GM10266 (cell line): ENCODE measurements around the gene GTF2A1.
"Not testable (repeated sequence)": the region's sequence is repeated elsewhere in the genome, so short reads cannot be mapped to it uniquely, and the experiment has no call there.

Experiments
- DNase-seq: peaks from one replicate; pipeline ENCODE4 v3.0.0; 2012; ENCODE audit errors: extremely low spot score
- CTCF ChIP-seq: IDR thresholded peaks from 2 replicates; pipeline ENCODE4 v1.5.1; 2012; ENCODE audit warnings: mild to moderate bottlenecking, low read depth; ENCODE audit not compliant: control insufficient read depth, insufficient read depth; ENCODE audit errors: missing control alignments

GTF2A1 gene

DNA sequence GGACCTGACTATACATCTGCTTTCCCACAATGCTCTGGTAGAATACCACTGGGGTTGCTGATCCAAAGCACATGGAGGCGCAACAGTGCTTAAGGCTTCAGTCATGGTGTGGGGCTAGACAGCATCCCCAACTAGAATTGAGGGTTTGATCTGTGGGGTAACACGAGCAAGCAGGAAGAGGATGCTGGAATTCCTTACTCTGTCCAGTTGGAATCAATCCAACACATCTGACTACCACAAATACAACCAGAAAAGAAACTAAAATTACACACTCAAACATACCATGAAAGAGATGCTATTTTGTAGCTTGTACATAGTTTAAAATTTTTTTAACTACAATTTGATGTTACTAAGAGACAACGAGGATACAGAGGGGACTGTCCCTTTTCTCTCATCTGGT, 40.4 kb upstream of the GTF2A1 start:
- DNase-seq, result no peak
- TF ChIP-seq CTCF, result no peak

DNA sequence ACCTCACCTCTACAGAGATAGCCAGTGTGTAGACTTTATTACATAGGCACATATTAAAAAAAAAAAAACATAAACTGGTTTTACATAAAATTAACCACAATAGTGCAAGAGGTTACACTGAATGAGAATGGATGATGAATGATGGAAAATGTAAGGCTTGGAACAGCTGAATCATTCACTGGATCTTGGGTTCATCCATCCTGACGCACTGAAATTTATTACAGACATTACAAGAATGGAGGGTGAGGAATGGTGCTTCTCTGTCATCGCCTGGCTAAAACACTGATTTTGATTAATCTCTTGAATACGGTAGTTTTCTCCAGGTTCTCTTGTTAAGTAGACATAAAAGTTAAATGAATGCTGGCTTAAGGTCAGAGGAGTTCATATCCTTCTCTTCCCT, 40.0 kb upstream of the GTF2A1 start:
- TF ChIP-seq CTCF, result no peak
- DNase-seq, result no peak

DNA sequence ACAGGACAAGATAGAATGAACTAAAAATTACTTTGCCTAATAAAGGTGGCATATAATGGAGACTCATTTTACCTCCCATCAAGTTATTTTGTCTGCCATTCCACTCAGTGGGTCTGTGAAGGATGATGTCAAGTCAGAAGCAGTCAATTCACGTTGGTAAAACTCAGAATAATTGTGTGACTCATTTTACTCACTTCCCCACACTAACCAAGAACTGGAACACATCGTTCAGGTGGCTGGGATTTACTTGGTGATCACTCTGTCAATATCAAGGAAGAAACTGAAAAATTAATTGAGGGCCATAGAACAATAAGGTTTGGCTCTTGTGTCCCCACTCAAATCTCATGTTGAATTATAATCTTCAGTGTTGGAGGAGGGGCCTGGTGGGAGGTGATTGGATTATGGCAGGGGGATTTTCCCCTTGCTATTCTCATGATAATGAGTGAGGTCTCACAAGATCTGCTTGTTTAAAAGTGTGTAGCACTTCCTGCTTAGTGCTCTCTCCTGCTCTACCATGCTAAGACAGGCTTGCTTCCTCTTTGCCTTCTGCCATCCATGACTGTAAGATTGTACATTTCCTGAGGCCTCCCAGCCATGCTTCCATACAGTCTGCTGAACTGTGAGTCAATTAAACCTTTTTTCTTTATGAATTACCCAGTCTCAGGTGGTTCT, 35.7 kb upstream of the GTF2A1 start:
- TF ChIP-seq CTCF, result no peak
- no peak for DNase-seq

GRCh38 chr14:81252278-81252677, 31.5 kb upstream of the GTF2A1 start:
- TF ChIP-seq CTCF, result peak; percentile 3
- no peak for DNase-seq

DNA sequence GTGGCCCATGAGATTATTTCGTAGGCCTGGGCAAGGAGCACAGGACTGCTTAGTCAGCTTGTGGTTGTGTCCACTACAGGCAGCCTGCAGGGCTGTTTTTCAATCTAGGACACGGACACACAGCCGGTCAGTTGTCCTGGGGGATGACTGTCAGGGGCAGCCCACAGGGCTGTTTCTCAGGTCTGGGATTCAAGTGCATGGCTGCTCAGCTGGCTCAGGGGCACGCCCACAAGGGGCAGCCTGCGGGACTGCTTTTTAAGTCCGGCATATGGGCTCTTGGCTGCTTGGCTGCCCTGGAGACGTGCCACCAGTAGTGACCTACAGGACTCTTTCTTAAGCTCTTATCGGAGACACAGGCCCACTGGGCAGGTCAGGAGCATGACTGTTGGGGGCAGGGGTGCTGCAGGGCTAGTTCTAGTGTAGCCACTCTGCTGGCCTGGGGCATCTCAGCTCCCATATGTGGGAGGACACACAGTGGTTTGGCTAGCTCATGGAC, 26.6 kb upstream of the GTF2A1 start:
- DNase-seq, result no peak
- no peak for TF ChIP-seq CTCF

DNA sequence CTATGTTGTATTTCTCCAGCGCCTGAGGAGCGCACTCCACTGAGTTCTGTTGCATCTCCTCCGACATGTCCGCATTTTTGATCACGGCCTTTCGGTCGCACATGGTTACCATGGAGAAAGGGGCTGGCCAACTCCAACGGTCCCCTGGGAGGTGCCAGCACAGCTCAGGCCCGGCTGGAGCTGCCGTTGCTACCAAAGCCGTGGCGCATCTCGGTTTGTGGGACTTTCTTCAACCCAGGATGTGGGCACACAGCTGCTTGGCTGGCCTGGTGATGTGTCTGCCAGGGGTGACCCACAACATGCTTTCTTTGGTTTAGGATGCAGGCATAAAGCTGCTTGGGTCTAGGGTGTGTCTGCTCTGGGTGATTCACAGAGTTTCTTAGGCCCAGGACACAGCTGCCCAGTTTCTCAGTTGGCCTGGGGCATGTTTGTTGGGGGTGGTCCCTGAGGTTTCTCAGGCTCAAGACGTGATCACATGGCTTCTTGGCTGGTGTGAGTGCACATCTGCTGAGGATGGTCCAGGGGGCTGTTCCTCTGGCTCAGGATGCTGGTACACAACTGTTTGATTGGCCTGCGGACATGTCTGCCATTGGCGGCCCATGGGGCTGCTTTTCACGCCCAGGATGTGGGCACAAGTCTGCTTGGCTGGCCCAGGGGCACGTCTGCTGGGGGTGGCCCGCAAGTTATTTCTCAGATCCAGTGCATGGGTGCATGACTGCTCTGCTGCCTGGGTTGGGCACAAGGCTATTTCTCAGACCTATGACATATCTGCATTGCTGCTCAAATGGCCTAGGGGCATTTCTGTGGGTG, 25.9 kb upstream of the GTF2A1 start:
- no peak for DNase-seq
- TF ChIP-seq CTCF, result no peak

DNA sequence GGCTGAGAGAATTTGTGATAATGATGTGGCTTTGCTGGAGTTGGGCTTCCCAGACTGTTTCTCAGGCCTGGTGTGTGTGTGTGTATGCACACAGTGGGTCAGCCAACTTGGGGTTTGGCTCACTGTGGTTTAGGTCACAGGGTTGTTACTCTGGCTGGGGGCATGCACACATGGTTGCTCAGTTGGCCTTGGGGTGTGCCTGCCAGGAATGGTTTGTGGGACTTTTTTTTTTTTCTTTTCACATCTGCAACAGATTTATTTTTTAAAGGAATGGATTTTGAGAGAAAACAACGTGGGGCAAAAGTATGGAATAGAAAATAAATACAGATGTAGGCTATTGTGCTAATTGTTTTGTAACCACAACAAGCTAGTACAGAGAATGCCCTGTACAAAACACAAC, 25.0 kb upstream of the GTF2A1 start:
- no peak for DNase-seq
- TF ChIP-seq CTCF, result no peak

DNA sequence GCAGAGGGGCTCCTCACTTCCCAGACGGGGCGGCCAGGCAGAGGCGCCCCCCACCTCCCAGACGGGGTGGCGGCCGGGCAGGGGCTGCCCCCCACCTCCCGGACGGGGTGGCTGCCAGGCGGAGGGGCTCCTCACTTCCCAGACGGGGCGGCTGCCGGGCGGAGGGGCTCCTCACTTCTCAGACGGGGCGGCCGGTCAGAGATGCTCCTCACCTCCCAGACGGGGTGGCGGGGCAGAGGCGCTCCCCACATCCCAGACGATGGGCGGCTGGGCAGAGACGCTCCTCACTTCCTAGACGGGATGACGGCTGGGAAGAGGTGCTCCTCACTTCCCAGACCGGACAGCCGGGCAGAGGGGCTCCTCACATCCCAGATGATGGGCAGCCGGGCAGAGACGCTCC, 23.7 kb upstream of the GTF2A1 start:
- not testable (repeated sequence) for DNase-seq
